COLO668 (cell line): ENCODE results near the gene SYCP3.
"Not testable (repeated sequence)": the region's sequence is repeated elsewhere in the genome, so short reads cannot be mapped to it uniquely, and the experiment has no call there.

ENCODE experiments used
- DNase-seq: peaks from one replicate; lab custom pipeline; 2025; ENCODE audit not compliant: unreplicated experiment; lab: John Stamatoyannopoulos, UW

The SYCP3 gene

GRCh38 chr12:101761350-101761749 is 22.1 kb upstream of the SYCP3 start:
- no peak for DNase-seq

DNA sequence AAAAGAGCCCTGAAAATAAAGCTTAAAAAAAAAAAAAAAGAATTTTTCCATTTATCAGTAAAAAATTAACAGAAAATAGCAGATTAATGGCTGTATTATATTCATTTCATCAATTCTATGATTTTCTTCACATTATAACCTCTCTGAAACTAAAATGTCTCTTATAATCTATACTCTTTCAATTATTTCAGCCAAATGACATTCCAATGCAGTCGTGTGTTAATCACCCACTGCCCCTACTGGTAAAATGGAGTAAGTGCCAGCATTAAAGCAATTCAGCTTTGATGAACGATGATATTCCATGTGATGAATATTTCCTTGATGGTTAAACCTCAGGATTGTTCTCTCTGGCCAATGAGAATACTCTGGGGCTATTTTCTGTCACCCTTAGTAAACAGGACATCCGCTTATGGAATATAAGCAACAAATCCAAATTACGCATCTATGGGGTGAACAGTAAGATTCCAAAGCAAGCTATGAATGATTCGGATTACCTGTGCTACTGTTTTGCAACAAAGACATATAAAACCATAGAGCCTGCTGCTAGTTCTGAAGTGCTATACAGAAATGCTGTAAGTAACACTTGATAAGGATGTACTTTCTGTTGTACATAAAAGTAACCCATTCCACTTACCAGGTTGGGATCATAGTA is 20.3 kb upstream of the SYCP3 start:
- peak; percentile 10 for DNase-seq

GRCh38 chr12:101750152-101750551 is 10.9 kb upstream of the SYCP3 start:
- DNase-seq, result no peak

- DNase-seq, result peak; percentile 16
Observed at GRCh38 chr12:101749657-101750056, 10.4 kb upstream of the SYCP3 start.

DNA sequence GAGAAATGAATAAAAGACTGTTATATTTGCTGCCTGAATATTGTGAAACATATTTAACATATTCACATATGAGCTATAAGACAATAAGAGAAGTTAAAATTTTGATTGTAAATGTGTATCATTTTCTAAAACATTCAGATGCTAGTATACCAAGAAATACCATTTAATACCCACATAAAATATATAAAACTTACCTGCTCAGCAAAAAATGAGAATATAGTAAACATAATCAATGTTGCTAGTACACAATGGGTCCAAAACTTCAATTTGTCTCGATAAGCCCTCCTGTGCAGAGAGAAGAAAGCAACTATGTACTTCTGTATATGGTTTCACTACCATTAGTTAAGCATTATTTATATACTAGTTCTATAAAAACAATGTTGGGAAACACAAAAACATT is 9.6 kb upstream of the SYCP3 start:
- no peak for DNase-seq

DNA sequence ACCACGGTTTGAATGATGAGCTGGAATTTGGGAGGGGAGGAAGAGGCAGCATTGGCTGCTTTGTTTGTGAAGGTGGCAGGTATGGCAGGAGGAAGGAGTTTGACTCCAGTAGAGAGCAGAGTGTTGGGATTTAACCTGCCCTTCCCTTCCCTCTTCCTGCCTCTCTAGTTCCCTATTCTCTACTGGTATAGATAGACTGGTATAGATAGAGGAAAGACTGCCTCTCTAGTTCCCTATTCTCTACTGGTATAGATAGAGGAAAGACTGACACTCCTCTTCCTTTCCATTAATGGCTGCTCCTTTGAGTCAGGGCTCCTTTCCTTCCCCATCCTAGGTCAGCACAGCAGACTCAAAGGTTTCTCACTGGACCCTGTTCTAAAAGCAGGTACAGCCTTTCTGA is 8.4 kb upstream of the SYCP3 start:
- no peak for DNase-seq

DNA sequence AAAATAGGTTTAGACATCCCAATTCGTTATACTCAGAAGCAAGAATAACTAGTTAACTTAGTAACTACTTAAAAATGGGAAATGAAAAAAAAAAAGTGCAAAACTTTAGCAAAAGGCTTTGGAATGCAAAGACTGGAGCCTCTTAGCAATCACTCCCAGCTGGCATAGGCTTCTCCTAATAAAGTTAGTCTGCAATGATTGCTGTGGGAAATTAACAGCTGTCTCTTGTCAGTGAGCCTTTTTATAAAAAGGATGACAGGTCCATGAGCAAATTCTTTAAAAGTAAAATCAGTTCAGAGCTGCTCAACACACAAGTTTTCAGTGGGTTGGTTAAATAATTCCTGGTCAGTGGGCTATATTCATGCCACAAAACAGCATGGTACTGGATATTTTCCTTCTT is 7.4 kb upstream of the SYCP3 start:
- DNase-seq, result no peak

DNA sequence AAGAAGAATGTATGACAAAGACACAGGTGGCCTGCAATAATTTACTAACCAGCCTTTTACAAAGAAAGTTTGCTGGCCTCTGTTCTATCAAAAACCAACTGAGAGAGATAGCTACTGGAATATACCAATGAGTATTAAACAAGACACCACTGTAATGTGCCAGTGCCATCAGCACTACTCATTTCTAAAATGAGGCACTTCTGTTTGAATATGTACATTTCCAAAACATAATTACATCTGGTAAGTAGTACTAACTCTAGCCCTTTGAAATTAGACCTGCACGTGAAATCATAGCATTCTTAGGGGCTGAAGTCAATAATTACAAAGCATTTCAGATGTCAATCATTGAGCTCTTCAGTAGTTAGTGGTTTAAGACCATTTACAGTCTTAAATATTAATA is 6.9 kb upstream of the SYCP3 start:
- DNase-seq, result no peak

- no peak for DNase-seq
Observed at GRCh38 chr12:101745481-101745880, 6.2 kb upstream of the SYCP3 start.

DNA sequence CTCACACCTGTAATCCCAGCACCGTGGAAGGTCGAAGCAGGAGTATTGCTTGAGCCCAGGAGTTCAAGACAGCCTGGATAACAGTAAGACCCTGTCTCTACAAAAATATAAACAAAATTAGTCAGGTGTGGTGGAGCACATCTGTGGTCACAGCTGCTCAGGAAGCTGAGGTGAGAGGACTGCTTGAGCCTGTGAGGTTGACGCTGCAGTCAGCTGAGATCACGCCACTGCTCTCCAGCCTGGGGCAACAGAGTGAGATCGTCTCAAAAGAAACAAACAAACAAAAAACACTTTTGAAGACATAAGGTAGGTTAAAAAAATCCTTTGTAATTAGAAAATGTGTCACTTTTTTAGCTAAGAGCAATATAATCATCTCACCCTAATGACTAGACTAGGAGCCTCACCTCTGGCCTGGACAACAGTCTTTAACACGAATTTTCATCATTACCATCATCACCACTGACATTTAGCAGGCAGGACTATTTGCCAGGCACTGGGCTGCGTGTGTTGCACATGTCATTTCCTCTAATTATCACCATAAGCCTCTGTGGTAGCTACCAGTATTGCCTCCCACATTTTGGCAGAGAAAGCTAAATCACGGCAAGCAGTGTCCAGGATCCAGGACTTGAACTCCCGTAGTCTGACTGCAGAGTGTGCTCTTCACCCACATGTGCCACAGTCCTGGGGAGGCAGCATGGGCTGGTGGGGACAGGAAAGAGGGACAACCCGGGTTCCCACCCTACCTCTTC is 4.6 kb upstream of the SYCP3 start:
- no peak for DNase-seq

GRCh38 chr12:101743242-101743641 is 4.0 kb upstream of the SYCP3 start:
- no peak for DNase-seq

- no peak for DNase-seq
Observed at GRCh38 chr12:101740980-101741379, 1.7 kb upstream of the SYCP3 start.

DNA sequence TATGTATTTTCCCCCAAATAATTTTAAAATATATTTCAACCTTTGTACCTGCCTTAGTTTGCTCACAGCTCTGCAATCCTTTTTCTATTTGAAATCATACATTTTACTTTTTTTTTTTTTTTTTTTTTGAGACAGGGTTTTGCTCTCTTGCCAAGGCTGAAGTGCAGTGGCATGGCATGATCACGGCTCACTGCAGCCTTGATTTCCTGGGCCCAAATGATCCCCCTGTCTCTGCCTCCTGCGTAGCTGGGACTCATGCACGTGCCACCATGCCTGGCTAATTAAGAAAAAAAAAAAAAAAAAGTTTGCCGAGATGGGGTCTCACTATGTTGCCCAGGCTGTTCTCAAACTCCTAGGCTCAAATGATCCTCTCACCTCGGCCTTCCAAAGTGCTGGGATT is 1.3 kb upstream of the SYCP3 start:
- DNase-seq, result no peak

DNA sequence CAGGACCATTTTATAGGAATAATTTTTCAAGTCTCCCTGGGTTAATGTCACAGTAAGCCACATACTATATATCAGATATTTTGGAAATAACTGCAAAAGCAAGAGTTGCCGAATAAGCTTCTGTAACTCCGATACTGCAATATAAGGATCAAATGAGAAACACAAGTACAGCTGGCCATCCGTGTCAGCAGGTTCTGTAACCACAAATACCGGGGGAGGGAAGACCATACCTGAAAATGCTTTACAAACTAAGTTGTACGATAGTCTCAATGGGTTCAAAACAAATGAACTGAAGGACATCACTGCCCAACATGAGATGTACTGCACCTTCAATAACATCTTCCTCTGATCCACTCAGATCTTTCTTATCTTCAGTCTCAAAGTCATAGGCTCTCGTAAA is 1.8 kb downstream of the SYCP3 start:
- DNase-seq, result no peak

- DNase-seq, result not testable (repeated sequence)
Observed at GRCh38 chr12:101734482-101734881, 4.8 kb downstream of the SYCP3 start.

DNA sequence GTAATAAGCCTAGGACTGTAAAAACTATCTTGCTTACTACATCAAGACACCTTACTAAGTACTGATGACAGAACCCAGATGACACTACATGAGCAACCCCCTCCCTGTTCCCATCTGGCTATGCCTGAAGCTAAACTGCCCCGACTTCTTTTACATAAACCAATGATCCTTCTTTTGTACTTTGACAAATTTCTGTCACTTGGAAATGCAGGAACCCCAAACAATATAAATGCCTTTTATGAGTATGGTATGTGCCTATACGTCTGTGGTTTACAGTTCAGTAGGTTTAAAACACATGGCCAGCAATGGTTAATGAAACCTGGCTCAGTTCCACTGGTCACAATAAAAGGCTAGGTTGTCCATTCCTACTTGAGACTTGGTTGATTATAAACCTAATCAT is 6.1 kb downstream of the SYCP3 start:
- DNase-seq, result no peak

- DNase-seq, result no peak
Observed at GRCh38 chr12:101732318-101732717, 6.9 kb downstream of the SYCP3 start.

GRCh38 chr12:101729842-101730241 is 9.4 kb downstream of the SYCP3 start:
- no peak for DNase-seq

- DNase-seq, result no peak
Observed at GRCh38 chr12:101727098-101727497, 12.2 kb downstream of the SYCP3 start.

- DNase-seq, result no peak
Observed at GRCh38 chr12:101722392-101722791, 16.9 kb downstream of the SYCP3 start.

GRCh38 chr12:101720118-101720517 is 19.1 kb downstream of the SYCP3 start:
- DNase-seq, result no peak

DNA sequence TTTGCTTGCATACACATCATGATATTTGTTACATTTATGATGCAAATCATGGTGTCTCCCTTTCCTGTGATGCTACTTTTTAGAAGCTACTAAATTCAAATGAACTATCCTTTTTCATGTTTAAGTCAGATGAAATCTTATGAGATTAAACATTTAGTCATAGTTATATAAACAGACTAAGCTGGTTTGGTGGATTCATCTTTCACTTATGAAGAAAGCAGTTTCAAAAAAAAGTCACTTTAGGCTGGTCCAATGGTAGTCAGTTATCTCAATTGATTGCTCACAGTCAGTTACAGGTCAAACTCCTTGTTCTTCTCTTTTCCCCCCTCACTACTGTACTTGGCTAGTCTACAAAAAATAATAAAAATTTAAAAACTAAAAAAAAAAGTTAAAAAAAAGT is 19.7 kb downstream of the SYCP3 start:
- no peak for DNase-seq
